Activated T-cell treated with anti-CD3 and anti-CD28 coated beads, Interleukin-2, amount 50 U/mL, for 72 hours (primary cell): ENCODE measurements around the gene DYNAP. TPM values are rescaled to one million over a fixed set of nuclear protein-coding genes. Genes with fewer than 3 reads are reported as not detected.

Experiments
- ATAC-seq, 2 donors: fragments of 150-1000 bp; cut with Tn5 transposase; replicated peaks in 1 of 2; 2 replicates each; pipeline ENCODE4 v1.10.0; 2021; ENCODE audit warnings: moderate library complexity in 2 of 2, mild to moderate bottlenecking in 1 of 2
- DNase-seq, 2 donors: peaks; one replicate each; pipeline ENCODE4 v3.0.0; 2021 to 2022; ENCODE audit warnings: mixed read lengths in 1 of 2
- H3K27ac Mint-ChIP-seq: one replicate; pipeline ENCODE4 v1.8.0; 2022; ENCODE audit warnings: mild to moderate bottlenecking, moderate library complexity, mixed read lengths
- H3K27me3 Mint-ChIP-seq: one replicate; pipeline ENCODE4 v1.8.0; 2022; ENCODE audit warnings: low read depth, mixed read lengths
- H3K36me3 Mint-ChIP-seq, 2 donors: one replicate each; pipeline ENCODE4 v1.8.0; 2022; ENCODE audit warnings: mixed read lengths in 2 of 2, mild to moderate bottlenecking in 1 of 2; ENCODE audit not compliant: insufficient read depth in 2 of 2
- H3K4me1 Mint-ChIP-seq: one replicate; pipeline ENCODE4 v1.8.0; 2022; ENCODE audit warnings: low read depth, mixed read lengths
- H3K4me3 Mint-ChIP-seq, 2 donors: one replicate each; pipeline ENCODE4 v1.8.0; 2022; ENCODE audit warnings: mild to moderate bottlenecking in 2 of 2, mixed read lengths in 2 of 2, moderate library complexity in 2 of 2
- H3K9me3 Mint-ChIP-seq, 2 donors: one replicate each; pipeline ENCODE4 v1.8.0; 2022; ENCODE audit warnings: mixed read lengths in 2 of 2
- total RNA-seq, 2 donors: library from RNA; stranded (reverse); gene quantifications; one replicate each; pipeline ENCODE4 v1.2.3, GENCODE V29; 2022

The DYNAP gene
- total RNA-seq, 2 donors from 2014 or later = not detected

DNA sequence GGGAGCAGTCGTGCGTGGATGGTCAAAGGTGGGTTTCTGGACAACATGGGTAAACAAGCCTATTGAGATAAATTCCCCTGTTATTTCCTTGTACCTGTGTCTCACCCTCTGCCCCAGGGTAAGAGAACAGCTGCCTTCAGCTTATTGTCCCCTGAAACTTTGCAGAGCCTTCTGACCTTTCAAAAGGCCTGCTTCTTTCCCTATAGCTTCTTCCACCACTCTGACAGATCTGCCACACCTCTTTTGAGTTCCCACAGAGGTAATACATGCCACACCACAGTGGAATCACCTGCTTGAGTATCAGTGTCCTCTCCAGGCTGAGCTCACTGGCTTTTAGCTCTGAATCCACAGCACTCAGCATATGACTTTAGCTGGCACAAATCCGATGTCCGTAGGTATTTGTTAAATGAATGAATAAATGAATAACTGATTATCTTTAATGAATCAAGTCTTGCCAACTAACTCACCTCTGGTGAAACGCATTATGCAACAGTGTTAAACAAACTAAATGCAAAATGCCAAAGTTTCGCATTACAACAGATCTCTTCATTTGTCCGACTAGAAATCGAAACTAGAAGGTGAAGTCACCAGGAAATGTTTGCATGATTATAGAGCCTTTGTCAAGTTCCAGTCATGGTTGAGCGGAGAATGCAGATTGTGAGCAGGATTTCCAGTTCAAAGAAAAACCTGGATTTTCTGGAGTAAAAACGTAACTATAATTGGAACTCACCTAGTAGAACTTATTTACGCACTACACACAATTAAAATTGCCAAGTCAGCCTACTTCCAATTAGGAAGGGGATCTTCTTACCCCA lies 16.4 kb downstream of the DYNAP start:
- H3K9me3 Mint-ChIP-seq = no peaks in the 10 kb centered on the region
- no peak for DNase-seq
- H3K4me1 Mint-ChIP-seq = no peaks in the 10 kb centered on the region
- no peak for ATAC-seq
- no peak overlapping the region for H3K27ac Mint-ChIP-seq
- no peaks in the 10 kb centered on the region for H3K36me3 Mint-ChIP-seq
- H3K27me3 Mint-ChIP-seq = no peaks in the 10 kb centered on the region
- no peak overlapping the region for H3K4me3 Mint-ChIP-seq

DNA sequence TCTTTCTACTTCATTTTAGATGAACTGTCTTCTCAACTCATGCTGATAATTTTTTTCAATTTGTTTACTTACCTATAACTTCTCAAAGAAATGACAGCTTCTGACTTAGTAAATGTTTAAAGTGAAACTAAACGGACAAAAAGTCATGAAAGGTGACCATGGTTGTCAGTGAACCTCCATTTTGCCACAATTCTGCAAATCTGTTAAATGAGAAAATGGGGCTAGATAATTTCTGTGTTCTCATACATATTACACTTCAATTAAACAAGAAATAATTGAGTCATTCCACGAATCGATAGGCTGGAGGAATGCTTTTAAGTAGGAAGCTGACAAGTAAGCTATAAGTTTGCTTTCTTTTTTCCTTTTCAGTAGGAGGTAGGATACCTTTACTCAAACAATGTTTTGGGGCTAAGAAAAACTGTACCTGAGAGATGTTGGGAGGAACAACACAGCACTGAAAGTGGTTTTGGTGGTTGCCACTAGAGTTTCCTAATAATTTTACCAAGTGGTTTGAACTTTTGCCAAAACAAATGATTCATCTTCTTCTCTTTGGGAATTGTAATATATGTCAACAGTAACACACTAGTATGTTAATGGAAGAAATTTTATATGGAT lies 17.1 kb downstream of the DYNAP start:
- no peaks in the 10 kb centered on the region for H3K27me3 Mint-ChIP-seq
- no peak overlapping the region for H3K27ac Mint-ChIP-seq
- no peak for DNase-seq
- H3K4me1 Mint-ChIP-seq = no peaks in the 10 kb centered on the region
- no peaks in the 10 kb centered on the region for H3K9me3 Mint-ChIP-seq
- H3K36me3 Mint-ChIP-seq = no peaks in the 10 kb centered on the region
- no peak overlapping the region for H3K4me3 Mint-ChIP-seq
- no peak for ATAC-seq

- H3K27me3 Mint-ChIP-seq = no peaks in the 10 kb centered on the region
- no peak for DNase-seq
- H3K4me3 Mint-ChIP-seq = no peak overlapping the region
- ATAC-seq = no peak
- H3K36me3 Mint-ChIP-seq = no peaks in the 10 kb centered on the region
- H3K27ac Mint-ChIP-seq = no peak overlapping the region
- no peaks in the 10 kb centered on the region for H3K4me1 Mint-ChIP-seq
- H3K9me3 Mint-ChIP-seq = peaks cover 0 to 3% of the 10 kb centered on the region in 2 donors
These were observed 20.8 kb downstream of the DYNAP start for GRCh38 chr18:54611816-54612215.

DNA sequence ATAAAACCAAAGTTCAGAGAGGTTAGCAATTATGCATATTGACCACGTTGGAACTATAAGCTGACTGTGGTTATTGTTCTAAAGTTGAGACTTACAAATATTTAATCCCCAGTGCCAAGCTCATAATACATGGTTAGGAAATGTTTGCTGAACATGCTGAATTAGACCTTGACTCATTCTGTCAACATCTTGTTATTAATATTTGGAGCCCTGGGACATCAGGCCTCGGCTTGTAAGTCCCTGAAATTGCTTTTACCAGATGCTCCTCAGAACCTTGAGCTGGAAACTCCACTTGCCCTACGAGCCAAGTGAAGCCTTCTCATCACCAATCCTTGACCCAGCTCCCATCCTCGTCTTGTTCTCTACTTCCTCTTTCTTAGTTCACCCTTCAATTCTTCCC lies 21.2 kb downstream of the DYNAP start:
- no peak overlapping the region for H3K27ac Mint-ChIP-seq
- no peak for DNase-seq
- H3K4me1 Mint-ChIP-seq = no peaks in the 10 kb centered on the region
- H3K27me3 Mint-ChIP-seq = no peaks in the 10 kb centered on the region
- H3K36me3 Mint-ChIP-seq = no peaks in the 10 kb centered on the region
- no peak for ATAC-seq
- peaks cover 0 to 3% of the 10 kb centered on the region in 2 donors for H3K9me3 Mint-ChIP-seq
- H3K4me3 Mint-ChIP-seq = no peak overlapping the region

GRCh38 chr18:54613174-54613573 lies 22.1 kb downstream of the DYNAP start:
- Mint-ChIP-seq H3K9me3 (peaks cover 0 to 3% of the 10 kb centered on the region in 2 donors), H3K27me3 (no peaks in the 10 kb centered on the region), H3K27ac (no peak overlapping the region), H3K4me1 (no peaks in the 10 kb centered on the region), H3K4me3 (no peak overlapping the region), H3K36me3 (no peaks in the 10 kb centered on the region)
- ATAC-seq = no peak
- no peak for DNase-seq

DNA sequence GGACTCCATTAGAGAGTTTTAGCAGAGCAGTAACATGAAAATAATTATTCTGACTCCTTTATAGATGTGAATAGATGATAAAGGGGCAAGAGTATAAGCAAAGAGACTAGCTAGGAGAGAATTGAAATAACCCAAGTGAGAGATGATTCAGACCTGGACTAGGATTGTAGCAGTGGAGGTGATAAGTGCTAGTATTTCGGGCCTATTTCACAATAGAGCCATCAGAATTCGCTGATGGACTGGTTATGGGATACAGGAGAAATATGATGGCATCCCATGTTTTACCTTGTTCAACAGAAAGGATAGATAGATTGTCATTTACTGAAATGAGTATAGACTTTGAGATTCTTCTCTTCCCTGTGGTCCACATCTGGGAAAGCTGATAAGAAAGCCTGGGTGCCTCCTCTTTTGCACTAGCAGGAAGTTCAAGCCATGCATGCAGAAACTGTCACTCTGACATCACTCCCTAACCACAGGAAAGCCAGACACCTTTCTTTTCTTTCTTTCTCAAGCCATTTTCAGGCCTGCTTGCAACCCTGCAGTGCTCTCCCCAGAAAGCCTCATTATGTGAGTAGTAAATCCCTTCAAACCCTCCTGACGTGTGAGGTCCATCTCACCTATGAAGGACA lies 25.3 kb downstream of the DYNAP start:
- Mint-ChIP-seq H3K4me3 (no peak overlapping the region), H3K27ac (no peak overlapping the region), H3K9me3 (peaks cover 0 to 3% of the 10 kb centered on the region in 2 donors), H3K4me1 (no peaks in the 10 kb centered on the region), H3K36me3 (no peaks in the 10 kb centered on the region), H3K27me3 (no peaks in the 10 kb centered on the region)
- DNase-seq = no peak
- ATAC-seq = no peak

DNA sequence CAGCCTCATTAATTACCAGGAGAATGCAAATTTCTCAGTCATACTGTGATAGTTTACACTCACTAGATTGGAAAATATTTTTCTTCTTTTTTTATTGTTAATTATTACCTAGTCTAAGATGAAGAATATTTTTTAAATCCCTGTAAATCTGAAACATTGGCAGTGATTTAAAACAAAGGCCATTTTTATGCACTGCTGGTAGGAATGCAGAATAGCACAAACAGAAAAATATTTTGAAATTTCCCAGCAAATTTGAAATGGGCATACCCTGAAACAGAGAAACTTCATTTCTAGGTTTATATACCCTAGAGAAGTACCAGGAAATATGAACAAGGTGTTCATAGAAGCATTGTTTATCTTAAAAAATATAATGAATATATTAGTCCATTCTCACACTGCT lies 31.0 kb downstream of the DYNAP start:
- no peak for DNase-seq
- Mint-ChIP-seq H3K9me3 (peaks cover 0 to 3% of the 10 kb centered on the region in 2 donors), H3K27ac (no peak overlapping the region), H3K27me3 (no peaks in the 10 kb centered on the region), H3K36me3 (no peaks in the 10 kb centered on the region), H3K4me1 (no peaks in the 10 kb centered on the region), H3K4me3 (no peak overlapping the region)
- no peak for ATAC-seq

- Mint-ChIP-seq H3K9me3 (peaks cover 0 to 3% of the 10 kb centered on the region in 2 donors), H3K27me3 (no peaks in the 10 kb centered on the region), H3K4me3 (no peak overlapping the region), H3K4me1 (no peaks in the 10 kb centered on the region), H3K36me3 (peaks cover 0 to 1% of the 10 kb centered on the region in 2 donors), H3K27ac (no peak overlapping the region)
- ATAC-seq (no peak), DNase-seq (no peak)
These were observed 35.7 kb downstream of the DYNAP start for GRCh38 chr18:54626779-54627178.

- H3K36me3 Mint-ChIP-seq = peaks cover 0 to 1% of the 10 kb centered on the region in 2 donors
- H3K27ac Mint-ChIP-seq = no peak overlapping the region
- no peaks in the 10 kb centered on the region for H3K4me1 Mint-ChIP-seq
These were observed 39.9 kb downstream of the DYNAP start for GRCh38 chr18:54630963-54631362.

GRCh38 chr18:54636217-54636616 lies 45.2 kb downstream of the DYNAP start:
- Mint-ChIP-seq H3K27me3 (peaks cover 15% of the 10 kb centered on the region), H3K4me3 (no peak overlapping the region), H3K27ac (no peak overlapping the region), H3K36me3 (no peaks in the 10 kb centered on the region), H3K9me3 (no peaks in the 10 kb centered on the region), H3K4me1 (no peaks in the 10 kb centered on the region)
- DNase-seq = no peak
- ATAC-seq = no peak

More at GRCh38 chr18:54630963-54631362, 39.9 kb downstream of the DYNAP start:
- H3K27me3 Mint-ChIP-seq = no peaks in the 10 kb centered on the region
- peaks cover 0 to under 1% of the 10 kb centered on the region in 2 donors for H3K9me3 Mint-ChIP-seq
- no peak overlapping the region for H3K4me3 Mint-ChIP-seq
- no peak for DNase-seq
- no peak for ATAC-seq

DNA sequence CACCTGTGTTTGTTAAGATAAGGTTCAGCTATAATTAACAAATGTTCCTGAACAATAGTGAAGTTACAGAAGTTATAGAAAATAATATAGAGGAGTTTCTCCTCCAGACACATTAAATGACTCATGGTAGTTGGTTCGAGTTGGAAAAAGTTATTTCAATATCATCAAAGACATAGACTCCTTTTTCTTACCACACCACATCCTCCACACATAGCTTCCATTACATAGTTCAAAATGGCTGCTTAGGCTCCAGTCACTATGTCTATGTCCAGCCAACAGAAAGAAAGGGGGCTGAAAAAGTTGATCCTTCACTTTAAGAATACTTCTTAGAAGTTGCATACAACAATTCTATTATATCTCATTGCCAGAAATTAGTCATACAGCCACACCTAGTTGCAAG lies 50.7 kb downstream of the DYNAP start:
- H3K36me3 Mint-ChIP-seq = no peaks in the 10 kb centered on the region

GRCh38 chr18:54647176-54647575 lies 56.1 kb downstream of the DYNAP start:
- DNase-seq (no peak), ATAC-seq (no peak)
- H3K27ac Mint-ChIP-seq = no peak overlapping the region
- H3K27me3 Mint-ChIP-seq = peaks cover 17% of the 10 kb centered on the region
- no peak overlapping the region for H3K4me3 Mint-ChIP-seq
- no peaks in the 10 kb centered on the region for H3K36me3 Mint-ChIP-seq
- no peaks in the 10 kb centered on the region for H3K4me1 Mint-ChIP-seq
- no peaks in the 10 kb centered on the region for H3K9me3 Mint-ChIP-seq

More for the DNA sequence above, 50.7 kb downstream of the DYNAP start:
- Mint-ChIP-seq H3K4me3 (no peak overlapping the region), H3K9me3 (no peaks in the 10 kb centered on the region), H3K27ac (no peak overlapping the region), H3K27me3 (peaks cover 26% of the 10 kb centered on the region), H3K4me1 (no peaks in the 10 kb centered on the region)
- ATAC-seq (no peak), DNase-seq (no peak)
